HG03354 (cell line): Measurements from ENCODE around the gene SH2D7.
A peak's percentile ranks its signal among the peaks of the same experiment; 100 is the strongest.

Experiments used
- ATAC-seq: cut with Tn5 transposase; IDR thresholded peaks from one replicate; pipeline ENCODE4 v1.9.1; 2021; ENCODE audit warnings: mild to moderate bottlenecking; ENCODE audit not compliant: unreplicated experiment, poor library complexity, severe bottlenecking

Gene SH2D7

DNA sequence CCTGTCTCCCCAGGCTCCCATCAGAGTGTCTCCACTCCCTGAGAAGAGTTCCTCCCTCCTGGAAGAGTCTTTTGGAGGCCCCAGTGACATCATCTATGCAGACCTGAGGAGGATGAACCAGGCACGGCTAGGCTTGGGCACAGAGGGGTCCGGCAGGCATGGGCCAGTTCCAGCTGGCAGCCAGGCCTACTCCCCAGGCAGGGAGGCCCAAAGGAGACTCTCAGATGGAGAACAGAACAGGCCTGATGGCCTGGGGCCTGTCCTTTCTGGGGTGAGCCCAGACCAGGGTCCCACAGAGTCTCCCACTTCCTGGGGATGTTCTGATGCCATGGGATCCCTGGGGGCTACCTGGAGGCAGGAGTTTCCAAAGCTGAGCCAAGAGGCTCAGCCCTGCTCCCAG is 8.5 kb downstream of the SH2D7 start:
- no peak for ATAC-seq

DNA sequence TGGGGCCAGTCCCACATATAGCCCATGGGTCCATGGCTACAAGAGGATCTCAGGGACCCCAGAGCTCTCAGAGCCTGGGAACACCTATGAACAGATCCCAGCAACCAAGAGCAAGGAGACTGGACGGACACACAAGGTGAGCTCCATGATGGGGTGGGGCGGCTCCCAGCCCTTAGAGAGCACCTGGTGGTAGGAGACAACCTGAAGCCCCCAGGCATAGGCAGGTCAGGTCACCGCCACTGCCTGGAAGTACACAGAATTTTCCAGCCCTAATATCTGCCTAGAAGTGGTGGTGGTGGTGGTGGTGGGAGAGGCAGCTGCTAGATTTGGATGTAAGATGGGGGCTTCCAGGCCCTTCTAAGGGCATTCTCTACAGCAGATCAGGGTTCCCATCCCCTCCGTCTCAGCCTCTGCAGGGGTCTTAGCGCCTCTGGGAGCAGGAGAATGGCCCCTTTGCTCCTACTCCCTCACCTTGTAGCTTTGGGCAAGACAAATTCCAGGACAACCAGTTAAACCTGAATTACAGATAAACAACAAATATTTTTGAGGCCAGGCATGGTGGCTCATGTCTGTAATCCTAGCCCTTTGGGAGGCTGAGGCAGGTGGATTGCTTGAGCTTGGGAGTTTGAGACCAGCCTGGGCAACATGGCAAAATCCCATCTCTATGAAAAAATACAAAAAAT is 9.2 kb downstream of the SH2D7 start:
- ATAC-seq, result no peak

DNA sequence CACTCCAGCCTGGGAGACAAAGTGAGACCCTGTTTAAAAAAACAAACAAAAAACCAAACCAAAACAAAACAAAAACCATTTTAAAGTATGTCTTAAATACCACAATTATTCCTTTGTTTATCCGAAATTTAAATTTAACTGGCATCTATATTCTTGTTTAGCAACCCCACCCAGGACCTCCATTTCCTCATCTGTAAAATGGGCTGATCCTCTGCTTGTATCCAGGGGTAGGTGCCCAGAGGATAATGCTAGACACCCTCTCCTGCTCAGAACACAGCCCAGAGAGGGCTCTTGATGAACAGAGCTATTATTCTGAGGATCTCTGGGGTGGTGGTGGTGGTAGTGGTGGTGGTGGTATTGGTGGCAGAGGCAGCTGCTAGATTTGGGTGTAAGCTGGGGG is 9.8 kb downstream of the SH2D7 start:
- no peak for ATAC-seq

DNA sequence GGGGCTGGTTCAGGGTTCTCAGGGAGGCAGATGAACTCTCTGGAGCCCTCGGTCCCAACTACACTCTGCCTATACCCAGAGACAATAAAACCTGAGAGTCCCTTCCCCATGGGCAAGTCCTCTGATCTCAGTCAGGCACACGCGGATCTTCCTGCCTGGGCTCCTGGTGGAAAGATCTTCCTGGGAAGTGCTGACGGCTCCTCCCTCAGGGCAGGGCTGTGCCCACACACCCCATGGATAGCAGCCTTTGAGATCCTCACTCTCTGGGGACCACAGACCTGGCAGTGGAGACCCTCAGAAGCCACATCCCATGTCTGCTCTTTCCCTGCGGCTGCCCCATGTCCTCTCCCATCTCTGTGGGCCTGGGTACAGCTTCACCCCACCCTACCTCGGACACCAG is 10.4 kb downstream of the SH2D7 start:
- ATAC-seq, result no peak

DNA sequence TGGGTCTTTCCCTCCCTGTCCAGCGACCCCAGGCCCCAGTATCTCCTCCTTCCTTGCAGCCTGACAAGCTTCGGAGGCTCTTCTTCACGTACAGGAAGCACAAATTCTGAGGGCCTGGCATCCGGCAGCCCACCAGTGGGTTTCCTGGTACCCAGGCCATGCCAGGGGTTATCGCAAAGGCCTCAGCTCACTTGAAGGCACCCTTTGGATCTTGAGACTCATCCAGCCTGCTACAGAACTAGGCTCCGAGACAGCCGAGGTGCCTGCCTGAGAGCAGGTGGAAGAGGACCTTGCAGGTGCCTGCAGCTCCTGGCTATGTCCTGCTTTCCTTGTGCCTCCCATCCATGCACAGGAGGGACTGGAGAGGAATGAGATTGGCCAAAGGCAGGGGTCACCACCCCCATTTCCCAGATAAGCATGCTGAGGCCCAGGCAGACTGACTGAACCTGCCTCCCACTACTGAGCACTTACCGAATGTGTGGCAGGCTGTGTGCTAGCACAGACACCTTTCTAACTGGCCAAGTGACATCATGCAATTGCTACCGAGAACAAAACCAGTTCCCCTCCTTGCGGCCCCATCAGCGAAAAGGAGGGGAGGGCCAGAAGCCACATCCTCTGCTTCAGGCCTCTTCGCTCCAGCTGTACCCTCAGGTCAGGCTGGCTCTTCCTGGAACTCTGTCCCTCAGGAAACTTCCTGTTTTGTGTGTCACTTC is 11.2 kb downstream of the SH2D7 start:
- ATAC-seq, result peak; percentile 91

DNA sequence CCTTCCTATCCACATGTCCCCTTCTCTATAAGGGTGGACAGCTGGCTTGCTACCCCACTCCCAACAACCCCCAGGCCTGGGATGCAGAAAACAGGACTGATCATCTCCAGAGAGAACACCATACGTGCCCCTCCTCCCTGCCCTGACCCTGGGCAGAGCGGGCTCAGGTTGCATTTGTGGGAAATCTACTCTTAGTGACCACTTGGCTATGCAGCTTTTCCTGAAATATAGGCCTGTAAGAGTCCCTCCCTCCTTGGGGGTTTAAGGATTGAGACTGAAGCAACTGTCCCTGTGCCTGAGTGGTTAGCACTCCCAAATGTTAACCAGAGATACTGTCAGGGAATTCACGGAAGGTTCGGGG is 11.7 kb downstream of the SH2D7 start:
- ATAC-seq, result peak; percentile 16

DNA sequence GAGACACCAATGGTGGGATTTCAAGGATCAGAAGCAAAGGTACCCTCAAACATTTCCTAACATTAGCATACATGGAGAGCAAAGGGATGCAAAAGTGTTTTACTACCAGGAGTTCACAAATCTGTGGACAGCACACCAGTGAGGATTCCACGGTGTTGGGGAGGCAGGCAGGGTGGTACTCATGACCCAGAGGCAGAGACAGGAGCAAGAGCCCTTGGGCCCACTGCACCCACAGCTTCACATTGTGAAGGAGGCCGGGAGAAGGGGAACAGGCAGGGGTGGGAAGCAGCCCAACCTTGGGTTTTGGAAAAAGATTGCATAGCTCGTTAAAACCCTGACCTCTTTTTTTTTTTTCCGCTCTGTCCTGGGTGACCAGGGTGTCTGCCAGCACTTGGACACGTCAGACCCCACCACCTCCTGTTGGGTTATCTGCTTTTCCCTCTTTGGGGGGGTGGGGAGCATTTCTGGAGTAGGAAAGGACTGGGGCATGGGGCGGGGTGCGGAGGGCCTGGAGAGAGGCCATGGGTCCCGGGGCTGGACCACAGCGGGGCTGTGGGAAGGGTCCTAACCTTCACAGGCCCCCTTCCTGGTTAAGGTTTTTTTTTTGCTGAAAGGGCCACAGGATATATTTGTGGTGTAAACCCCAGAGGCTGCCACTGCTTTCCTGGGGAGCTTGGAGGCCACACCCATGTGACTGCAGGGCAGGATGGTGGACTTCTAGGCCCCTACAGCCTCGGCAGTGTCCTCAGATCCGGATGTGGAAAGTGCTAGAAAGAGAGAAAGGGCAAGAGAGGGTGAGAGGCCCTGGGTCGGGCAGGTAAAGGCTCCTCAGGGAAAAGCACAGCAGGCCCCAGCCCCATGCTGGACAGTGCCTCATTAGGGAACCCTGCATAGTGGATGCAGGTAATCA is 12.5 kb downstream of the SH2D7 start:
- ATAC-seq, result no peak

DNA sequence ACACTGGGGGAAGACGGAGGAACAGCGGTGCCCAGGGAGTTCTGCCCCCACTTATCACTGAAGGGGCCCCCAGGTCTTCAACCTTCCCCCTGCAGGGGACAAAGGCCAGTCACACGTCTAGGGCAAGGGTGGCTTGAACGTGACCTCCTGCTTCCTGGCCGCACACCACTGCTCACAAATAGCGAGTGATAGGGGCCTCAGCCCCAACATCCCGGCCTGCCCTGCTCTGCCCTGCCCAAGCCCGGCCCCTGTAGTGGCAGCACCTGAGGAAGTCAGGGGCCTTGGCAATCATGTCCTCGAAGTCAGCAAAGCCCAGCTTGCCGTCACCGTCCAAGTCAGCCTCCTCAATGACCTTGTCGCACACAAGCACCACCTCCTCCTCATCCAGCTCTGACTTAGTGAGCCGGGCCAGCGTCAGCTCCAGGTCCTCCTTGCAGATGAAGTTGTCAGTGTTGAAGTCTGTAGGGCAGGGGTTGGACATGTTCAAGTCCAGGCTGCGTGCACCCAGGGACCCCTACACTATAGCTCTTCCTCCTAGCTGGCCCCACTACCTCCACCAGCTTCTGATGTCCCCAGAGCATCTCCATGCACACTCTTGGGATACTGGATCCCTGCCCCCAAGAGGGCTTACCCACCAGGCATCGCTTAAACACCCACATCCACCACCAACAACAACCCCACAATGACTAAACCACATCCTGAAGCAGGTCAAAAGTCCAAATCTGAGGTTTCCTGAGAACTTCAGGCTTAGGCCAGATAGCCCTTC is 13.3 kb downstream of the SH2D7 start:
- no peak for ATAC-seq

DNA sequence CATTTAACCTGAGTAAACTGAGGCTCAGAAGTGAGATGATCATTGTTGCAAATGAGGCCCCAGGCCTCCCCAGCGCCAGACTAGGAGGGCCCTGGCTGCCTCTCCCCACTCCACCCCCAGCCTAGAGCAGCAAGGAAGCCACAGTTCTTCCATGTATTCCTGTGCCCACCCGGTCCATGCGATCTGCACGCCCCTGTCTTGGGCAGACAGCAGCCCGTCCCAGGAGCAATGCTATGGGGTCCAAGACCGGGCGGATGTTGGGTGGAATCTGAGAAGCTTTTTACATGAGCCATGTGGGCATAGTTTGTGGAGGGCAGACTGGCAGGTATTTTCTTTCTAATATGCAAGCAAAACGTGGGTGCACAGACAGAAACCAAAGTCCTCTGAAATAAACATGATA is 15.1 kb downstream of the SH2D7 start:
- no peak for ATAC-seq

DNA sequence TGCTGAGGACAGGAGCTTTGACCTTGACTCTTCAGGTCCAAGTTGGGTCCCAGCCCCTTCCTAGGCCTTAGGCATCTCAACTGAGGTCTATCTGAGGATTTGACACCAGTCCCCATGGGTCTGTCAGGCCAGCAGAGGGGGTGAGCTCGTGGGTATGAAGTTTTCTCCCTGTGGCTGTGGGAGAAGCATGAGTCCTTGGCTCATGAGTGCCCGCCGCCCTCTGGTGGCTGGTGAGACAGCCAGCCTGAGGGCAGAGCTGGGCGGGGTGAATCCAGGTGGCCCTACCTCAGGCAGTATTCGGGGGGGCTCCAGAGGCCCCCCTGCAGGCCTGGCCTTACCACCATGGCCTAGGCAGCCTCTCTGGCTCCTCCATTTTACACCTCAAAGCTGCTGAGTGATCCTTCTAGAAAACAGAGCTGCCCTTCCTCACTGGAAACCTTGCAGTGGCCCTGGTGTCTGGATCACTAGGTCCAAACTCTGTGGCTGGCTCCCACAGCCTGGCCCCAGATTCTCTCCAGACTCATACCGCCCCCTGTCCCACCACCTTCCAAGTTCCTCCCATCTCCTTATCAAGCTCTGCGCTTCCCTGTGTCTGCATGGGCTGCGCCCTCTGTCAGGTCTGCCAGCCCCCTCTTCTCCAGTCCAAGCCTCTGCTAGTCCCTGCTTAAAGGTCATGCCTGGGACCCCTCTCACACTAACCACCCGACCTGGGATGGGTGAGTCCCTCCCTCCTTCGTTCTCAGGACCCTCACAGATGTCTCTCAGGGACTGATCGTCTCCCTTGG is 16.1 kb downstream of the SH2D7 start:
- peak; percentile 60 for ATAC-seq

DNA sequence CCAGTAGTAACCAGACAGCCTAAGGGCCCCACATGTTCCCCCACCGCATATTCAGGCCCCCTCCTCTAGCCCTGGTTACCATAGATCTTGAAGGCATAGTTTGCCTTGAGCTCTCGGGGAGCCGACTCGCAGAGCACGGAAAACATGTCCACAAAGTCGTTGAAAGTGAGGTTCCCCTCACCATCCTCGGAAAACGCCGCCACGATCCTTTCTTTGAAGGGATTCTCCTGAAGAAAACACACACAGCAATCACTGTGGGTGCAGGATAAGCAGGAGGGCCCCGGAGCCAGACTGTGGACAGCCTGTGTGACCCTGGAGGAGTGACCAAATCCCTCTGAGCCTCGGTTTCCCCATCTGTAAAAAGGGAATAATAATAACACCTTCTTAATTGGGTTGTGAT is 16.8 kb downstream of the SH2D7 start:
- ATAC-seq, result no peak

DNA sequence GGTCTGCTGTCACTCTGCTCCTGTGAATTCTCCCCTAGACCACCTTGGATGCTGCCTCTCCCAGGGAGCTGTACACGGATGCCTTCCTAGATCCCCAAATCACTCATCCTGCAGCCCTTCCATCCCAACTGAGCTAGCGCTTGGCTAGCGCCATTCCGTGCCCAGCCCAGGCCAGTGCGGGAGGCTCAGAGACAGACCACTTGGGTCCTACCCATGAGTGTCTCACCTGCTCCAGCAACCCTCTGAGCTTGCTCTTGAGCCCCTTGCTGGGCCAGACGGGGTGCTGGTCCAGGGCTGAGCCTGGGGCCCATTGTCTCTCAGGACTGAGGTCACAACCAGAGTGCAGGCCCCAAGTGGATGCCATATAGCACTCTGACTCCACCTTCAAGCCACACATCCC is 17.7 kb downstream of the SH2D7 start:
- no peak for ATAC-seq

DNA sequence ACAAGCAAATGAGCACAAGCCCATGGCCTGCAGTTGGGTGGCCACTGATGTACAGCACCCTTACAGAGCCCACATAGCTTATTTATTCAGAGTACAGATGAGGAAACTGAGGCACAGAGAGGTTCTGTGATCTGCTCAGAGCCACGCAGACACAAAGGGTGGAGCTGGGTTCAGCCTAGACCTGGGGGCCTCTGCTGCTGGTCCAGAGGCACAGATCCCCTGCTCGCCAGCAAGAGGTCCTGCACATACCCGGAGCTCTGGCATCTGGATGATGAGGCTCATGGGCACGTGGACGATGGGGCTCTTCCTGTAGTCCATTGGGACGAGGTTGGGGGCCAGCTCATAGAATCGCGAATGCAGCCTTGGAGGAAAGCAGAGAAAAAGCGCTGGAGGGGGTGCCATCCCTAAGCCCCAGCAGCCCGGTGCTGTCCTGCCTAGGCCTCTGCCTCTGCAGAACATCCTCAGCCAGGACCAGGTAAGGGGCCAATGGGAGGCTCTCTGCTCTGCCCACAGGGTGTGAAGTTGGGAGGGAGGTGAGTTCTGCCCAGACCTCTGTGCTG is 18.6 kb downstream of the SH2D7 start:
- no peak for ATAC-seq

DNA sequence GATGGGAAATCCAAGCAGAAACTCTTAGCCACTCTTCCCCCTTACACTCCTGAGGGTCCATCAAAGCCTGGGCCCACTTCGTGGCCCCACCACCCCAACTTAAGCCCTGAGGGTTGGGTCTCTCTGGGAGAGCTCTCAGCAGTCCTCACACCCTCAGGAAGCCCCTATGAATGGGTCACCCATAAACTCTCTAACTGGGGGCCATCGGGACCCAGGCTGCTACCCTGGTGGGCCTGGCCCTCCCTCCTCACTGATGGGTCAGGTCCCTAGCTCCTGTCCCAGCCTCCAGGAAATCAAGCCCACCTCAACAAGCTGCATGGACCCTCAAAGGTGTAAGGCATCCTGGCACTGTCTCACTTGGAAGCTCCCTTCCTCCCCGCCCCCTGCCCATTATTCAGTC is 19.4 kb downstream of the SH2D7 start:
- no peak for ATAC-seq

DNA sequence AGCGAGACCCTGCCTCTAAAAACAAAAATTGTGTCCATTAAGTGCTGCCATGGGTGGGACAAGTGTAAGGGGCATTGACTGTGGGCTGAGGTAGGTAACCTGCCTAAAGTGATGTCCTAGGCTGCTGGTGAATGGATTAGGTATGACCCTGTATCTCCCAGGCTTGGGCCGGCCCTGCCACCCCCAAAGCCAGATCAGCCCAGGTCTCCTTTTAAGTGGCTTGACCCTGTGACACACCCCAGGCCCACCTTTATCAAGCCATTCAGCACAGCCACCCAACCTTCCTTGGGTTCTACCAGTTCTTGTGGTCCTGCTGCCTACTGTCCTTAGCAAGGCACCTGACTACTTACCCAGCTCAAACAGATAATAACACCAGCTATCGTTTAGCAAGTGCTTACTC is 20.2 kb downstream of the SH2D7 start:
- no peak for ATAC-seq

DNA sequence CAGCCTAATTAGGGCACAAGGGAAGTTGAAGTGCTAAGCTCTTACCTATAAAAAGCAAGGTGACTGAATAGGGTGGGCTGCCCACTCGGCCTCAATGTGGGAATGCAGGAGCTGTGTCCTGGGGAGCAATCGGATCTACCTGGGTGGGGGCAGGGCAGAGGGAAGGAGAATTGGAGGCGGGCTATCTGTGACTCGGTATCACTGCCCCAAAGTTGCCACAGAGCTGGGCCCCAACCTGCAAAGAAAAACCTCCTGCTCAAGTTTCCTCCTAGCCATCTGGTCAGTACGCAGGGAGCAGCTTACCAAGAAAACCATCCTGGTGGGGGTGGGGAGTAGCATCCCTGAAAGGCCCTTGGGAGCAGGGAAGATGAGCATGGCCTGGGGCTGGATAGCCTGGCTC is 28.2 kb downstream of the SH2D7 start:
- no peak for ATAC-seq

DNA sequence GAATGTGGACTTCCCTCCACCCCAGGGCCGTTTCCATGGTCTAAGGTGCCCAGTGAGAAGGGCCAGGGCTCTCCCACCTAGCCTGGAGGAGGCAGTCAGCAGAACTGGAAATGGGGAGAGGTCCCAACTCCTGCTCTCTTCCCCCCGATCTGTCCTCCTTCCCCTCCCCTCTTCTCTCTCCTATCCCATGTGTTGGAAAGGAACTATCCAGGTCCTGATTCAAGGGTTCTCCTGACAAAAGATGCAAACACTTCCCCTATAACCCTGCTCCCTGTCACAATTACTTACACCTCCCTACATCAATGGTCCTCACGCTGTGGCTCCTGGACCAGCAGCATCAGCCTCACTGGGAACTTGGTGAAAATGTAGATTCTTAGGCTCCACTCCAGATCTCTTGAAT is 32.9 kb downstream of the SH2D7 start:
- no peak for ATAC-seq

DNA sequence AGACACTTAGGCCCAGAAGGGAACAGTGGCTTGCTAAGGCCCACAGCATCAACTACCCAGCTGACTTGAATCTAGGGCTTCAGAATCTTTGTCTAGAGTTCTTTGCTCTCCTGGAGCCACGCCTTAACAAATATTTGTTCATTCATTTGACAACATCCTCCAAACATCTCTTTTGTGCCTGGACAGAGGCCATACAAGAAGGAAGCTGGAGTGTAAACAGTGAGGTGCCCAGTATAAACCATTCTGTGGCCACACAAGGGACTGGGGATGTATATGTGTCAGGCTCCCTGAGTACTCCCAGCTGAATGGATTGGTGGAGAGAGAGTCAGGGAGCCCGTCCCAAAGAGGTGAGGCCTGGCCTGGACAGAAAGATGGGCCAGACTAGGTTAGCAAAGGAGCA is 35.5 kb downstream of the SH2D7 start:
- no peak for ATAC-seq
